Endodermal cell (in vitro differentiated cells): ENCODE measurements around the gene ATP2B2. TPM values are rescaled to one million over a fixed set of nuclear protein-coding genes. Genes with fewer than 3 reads are reported as not detected.

Experiments
- DNase-seq: peaks from one replicate; pipeline ENCODE4 v3.0.0-alpha.2; 2017
- H3K27ac ChIP-seq: 2 replicates; pipeline ENCODE4 v1.5.1; 2013; ENCODE audit warnings: mild to moderate bottlenecking, low read depth, low read length, moderate library complexity
- H3K27me3 ChIP-seq: 2 replicates; pipeline ENCODE4 v1.6.1; 2013; ENCODE audit warnings: mild to moderate bottlenecking, low read length, moderate library complexity; ENCODE audit not compliant: insufficient read depth, control insufficient read depth, poor library complexity, severe bottlenecking
- H3K36me3 ChIP-seq: 2 replicates; pipeline ENCODE4 v1.7.0; 2013; ENCODE audit warnings: mild to moderate bottlenecking, low read length, moderate library complexity; ENCODE audit not compliant: control insufficient read depth, insufficient read depth
- H3K4me1 ChIP-seq: one replicate; pipeline ENCODE4 v1.7.0; 2013; ENCODE audit warnings: low read length; ENCODE audit not compliant: control insufficient read depth, insufficient read depth
- H3K4me3 ChIP-seq: 2 replicates; pipeline ENCODE4 v1.5.1; 2013; ENCODE audit warnings: mild to moderate bottlenecking, low read length, moderate library complexity
- H3K9ac ChIP-seq: 2 replicates; pipeline ENCODE4 v1.6.1; 2013; ENCODE audit warnings: mild to moderate bottlenecking, low read length, moderate library complexity; ENCODE audit not compliant: poor library complexity, severe bottlenecking; ENCODE audit errors: extremely low read depth
- H3K9me3 ChIP-seq: 2 replicates; pipeline ENCODE4 v1.6.1; 2013; ENCODE audit warnings: mild to moderate bottlenecking, low read length, moderate library complexity; ENCODE audit not compliant: control insufficient read depth
- H3K27ac Mint-ChIP-seq: 2 replicates; pipeline ENCODE4 v1.8.0; 2020; ENCODE audit warnings: mixed read lengths
- H3K27me3 Mint-ChIP-seq: 2 replicates; pipeline ENCODE4 v1.8.0; 2021; ENCODE audit warnings: mild to moderate bottlenecking, mixed read lengths; ENCODE audit not compliant: insufficient read depth
- H3K36me3 Mint-ChIP-seq: 2 replicates; pipeline ENCODE4 v1.8.0; 2020; ENCODE audit warnings: low read depth, mixed read lengths
- H3K4me1 Mint-ChIP-seq: 2 replicates; pipeline ENCODE4 v1.8.0; 2020; ENCODE audit warnings: mixed read lengths
- H3K4me3 Mint-ChIP-seq: 2 replicates; pipeline ENCODE4 v1.8.0; 2020; ENCODE audit warnings: mild to moderate bottlenecking, moderate library complexity, mixed read lengths
- H3K9me3 Mint-ChIP-seq: 2 replicates; pipeline ENCODE4 v1.8.0; 2020; ENCODE audit warnings: mild to moderate bottlenecking, mixed read lengths
- whole genome bisulfite sequencing, 2 experiments: methylation state at CpG; one replicate each; pipeline versions ENCODE4 v1.1.5 to v1.1.7; 2013; ENCODE audit warnings: missing lambda C conversion rate in 2 of 2, mixed read lengths in 1 of 2; ENCODE audit not compliant: insufficient coverage in 1 of 2, insufficient read length in 1 of 2; 5-methylcytosine and 5-hydroxymethylcytosine counted together
- total RNA-seq, 2 donors: library from RNA; stranded (reverse); fragmentation: NEBNext Ultra II Directional in 1 of 2; extraction: Animal tissue kit (Norgen Biotek cat#: 25700) in 1 of 2; gene quantifications; 2 replicates in 1 of 2; 3 replicates in 1 of 2; pipeline ENCODE4 v1.2.1, GENCODE V29; 2021
- TF ChIP-seq, protein P1 (sequence below): fragments of 200-600 bp; sonication (generic); conservative IDR thresholded peaks from 2 replicates; pipeline ENCODE4 v1.5.0; 2021; ENCODE audit warnings: antibody characterized with exemption, mild to moderate bottlenecking

ATP2B2 gene
- total RNA-seq, 2 donors from 2014 or later: 0.09 TPM; not detected in 1

DNA sequence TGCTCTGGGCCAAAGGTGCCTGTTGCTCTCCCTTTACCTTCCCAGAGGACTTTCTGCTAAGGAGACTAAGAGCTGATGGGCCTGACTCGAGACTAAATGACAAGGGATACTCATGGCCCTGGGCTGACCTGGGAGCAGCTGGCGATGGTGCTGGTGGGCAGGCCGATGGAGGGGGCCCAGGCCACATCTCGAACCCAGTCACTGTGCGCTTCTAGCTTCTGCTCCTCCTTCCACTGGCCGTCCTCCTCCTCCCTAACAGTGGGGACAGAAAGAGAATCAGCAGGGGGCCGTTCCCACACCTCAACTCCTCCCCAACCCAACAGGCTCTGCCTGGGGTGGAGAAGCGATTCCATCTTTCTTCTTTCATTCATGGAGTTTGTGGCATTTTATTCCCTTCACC is 200.5 kb downstream of the ATP2B2 start:
- Mint-ChIP-seq H3K27ac (peak overlapping the region; percentile 30), H3K9me3 (no peaks in the 10 kb centered on the region), H3K4me3 (no peak overlapping the region), H3K4me1 (no peaks in the 10 kb centered on the region), H3K36me3 (peaks cover 86% of the 10 kb centered on the region), H3K27me3 (no peaks in the 10 kb centered on the region)
- Histone ChIP-seq H3K27me3 (no peaks in the 10 kb centered on the region), H3K4me3 (no peak overlapping the region), H3K9ac (no peak overlapping the region), H3K9me3 (no peaks in the 10 kb centered on the region), H3K36me3 (peaks cover 99% of the 10 kb centered on the region), H3K27ac (no peak overlapping the region), H3K4me1 (no peaks in the 10 kb centered on the region)
- DNase-seq: peak; percentile 27
- WGBS, 2 experiments: 90 to 94% methylated on average over 2 to 8 of the region's 8 CpGs
- TF ChIP-seq, protein P1, sequence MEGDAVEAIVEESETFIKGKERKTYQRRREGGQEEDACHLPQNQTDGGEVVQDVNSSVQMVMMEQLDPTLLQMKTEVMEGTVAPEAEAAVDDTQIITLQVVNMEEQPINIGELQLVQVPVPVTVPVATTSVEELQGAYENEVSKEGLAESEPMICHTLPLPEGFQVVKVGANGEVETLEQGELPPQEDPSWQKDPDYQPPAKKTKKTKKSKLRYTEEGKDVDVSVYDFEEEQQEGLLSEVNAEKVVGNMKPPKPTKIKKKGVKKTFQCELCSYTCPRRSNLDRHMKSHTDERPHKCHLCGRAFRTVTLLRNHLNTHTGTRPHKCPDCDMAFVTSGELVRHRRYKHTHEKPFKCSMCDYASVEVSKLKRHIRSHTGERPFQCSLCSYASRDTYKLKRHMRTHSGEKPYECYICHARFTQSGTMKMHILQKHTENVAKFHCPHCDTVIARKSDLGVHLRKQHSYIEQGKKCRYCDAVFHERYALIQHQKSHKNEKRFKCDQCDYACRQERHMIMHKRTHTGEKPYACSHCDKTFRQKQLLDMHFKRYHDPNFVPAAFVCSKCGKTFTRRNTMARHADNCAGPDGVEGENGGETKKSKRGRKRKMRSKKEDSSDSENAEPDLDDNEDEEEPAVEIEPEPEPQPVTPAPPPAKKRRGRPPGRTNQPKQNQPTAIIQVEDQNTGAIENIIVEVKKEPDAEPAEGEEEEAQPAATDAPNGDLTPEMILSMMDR: no peak

DNA sequence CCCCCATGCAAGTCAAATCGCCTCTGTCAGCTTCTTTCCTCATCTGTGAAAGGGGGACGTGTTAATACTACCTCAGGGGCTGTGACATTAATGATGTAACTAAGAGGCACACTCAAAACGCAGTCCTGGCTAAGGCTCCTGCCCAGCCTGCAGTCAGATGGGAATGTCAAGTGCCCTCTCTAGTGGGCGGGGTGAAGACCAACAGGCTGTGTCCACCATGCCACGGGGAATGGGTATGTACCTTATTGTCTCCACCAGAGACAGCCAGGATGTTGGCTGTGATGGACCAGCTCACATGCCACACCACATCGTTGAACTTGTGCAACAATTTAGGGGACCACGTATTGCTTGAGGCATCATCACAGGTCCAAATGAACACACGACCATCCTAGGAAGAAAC is 201.6 kb downstream of the ATP2B2 start:
- Histone ChIP-seq H3K36me3 (peaks cover 97% of the 10 kb centered on the region), H3K9ac (no peak overlapping the region), H3K27me3 (no peaks in the 10 kb centered on the region), H3K4me1 (no peaks in the 10 kb centered on the region), H3K27ac (no peak overlapping the region), H3K4me3 (no peak overlapping the region), H3K9me3 (no peaks in the 10 kb centered on the region)
- H3K9me3 Mint-ChIP-seq: no peaks in the 10 kb centered on the region
- peaks cover 86% of the 10 kb centered on the region for H3K36me3 Mint-ChIP-seq
- H3K4me1 Mint-ChIP-seq: no peaks in the 10 kb centered on the region
- 87 to 88% methylated on average over 8 of the region's 8 CpGs for WGBS, 2 experiments
- DNase-seq: peak; percentile 43
- no peaks in the 10 kb centered on the region for H3K27me3 Mint-ChIP-seq
- H3K4me3 Mint-ChIP-seq: no peak overlapping the region
- TF ChIP-seq, protein P1: no peak
- no peak overlapping the region for H3K27ac Mint-ChIP-seq

DNA sequence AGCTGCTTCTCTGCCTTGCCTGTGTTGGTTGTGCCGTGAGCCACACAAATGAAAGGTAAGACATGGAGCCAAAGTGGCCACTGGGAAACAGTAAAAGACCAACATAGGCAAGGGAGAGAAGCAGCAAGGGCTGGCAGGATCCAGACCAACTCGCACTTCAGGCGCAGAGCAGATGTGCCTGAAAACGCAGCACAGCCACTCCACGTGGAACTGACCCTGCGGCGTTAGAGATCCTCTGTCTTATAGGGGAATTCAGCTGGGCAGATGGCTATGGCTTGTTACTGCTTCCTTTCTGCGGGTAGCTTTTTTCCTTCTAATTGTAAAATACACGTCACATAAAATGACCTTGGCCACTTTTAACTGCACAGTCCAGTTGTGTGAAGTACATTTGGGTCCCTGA is 202.3 kb downstream of the ATP2B2 start:
- no peaks in the 10 kb centered on the region for H3K27me3 ChIP-seq
- Mint-ChIP-seq H3K4me1 (no peaks in the 10 kb centered on the region), H3K36me3 (peaks cover 82% of the 10 kb centered on the region), H3K9me3 (no peaks in the 10 kb centered on the region), H3K27me3 (no peaks in the 10 kb centered on the region), H3K27ac (no peak overlapping the region), H3K4me3 (no peak overlapping the region)
- DNase-seq: peak; percentile 40
- H3K9me3 ChIP-seq: no peaks in the 10 kb centered on the region
- no peaks in the 10 kb centered on the region for H3K4me1 ChIP-seq
- no peak overlapping the region for H3K4me3 ChIP-seq
- TF ChIP-seq, protein P1: no peak
- whole genome bisulfite sequencing, 2 experiments: 94 to 95% methylated on average over 9 of the region's 9 CpGs
- H3K9ac ChIP-seq: no peak overlapping the region
- peaks cover 93% of the 10 kb centered on the region for H3K36me3 ChIP-seq
- no peak overlapping the region for H3K27ac ChIP-seq
